Endodermal cell (in vitro differentiated cells): ENCODE results near the gene LRP5. TPM values are rescaled to one million over a fixed set of nuclear protein-coding genes. Genes with fewer than 3 reads are reported as not detected.
A peak's percentile ranks its signal among the peaks of the same experiment; 100 is the strongest.

Experiments
- DNase-seq: peaks from one replicate; pipeline ENCODE4 v3.0.0-alpha.2; 2017
- H3K27ac ChIP-seq: 2 replicates; pipeline ENCODE4 v1.5.1; 2013; ENCODE audit warnings: mild to moderate bottlenecking, low read depth, low read length, moderate library complexity
- H3K27me3 ChIP-seq: 2 replicates; pipeline ENCODE4 v1.6.1; 2013; ENCODE audit warnings: mild to moderate bottlenecking, low read length, moderate library complexity; ENCODE audit not compliant: insufficient read depth, control insufficient read depth, poor library complexity, severe bottlenecking
- H3K36me3 ChIP-seq: 2 replicates; pipeline ENCODE4 v1.7.0; 2013; ENCODE audit warnings: mild to moderate bottlenecking, low read length, moderate library complexity; ENCODE audit not compliant: control insufficient read depth, insufficient read depth
- H3K4me1 ChIP-seq: one replicate; pipeline ENCODE4 v1.7.0; 2013; ENCODE audit warnings: low read length; ENCODE audit not compliant: control insufficient read depth, insufficient read depth
- H3K4me3 ChIP-seq: 2 replicates; pipeline ENCODE4 v1.5.1; 2013; ENCODE audit warnings: mild to moderate bottlenecking, low read length, moderate library complexity
- H3K9ac ChIP-seq: 2 replicates; pipeline ENCODE4 v1.6.1; 2013; ENCODE audit warnings: mild to moderate bottlenecking, low read length, moderate library complexity; ENCODE audit not compliant: poor library complexity, severe bottlenecking; ENCODE audit errors: extremely low read depth
- H3K9me3 ChIP-seq: 2 replicates; pipeline ENCODE4 v1.6.1; 2013; ENCODE audit warnings: mild to moderate bottlenecking, low read length, moderate library complexity; ENCODE audit not compliant: control insufficient read depth
- H3K27ac Mint-ChIP-seq: 2 replicates; pipeline ENCODE4 v1.8.0; 2020; ENCODE audit warnings: mixed read lengths
- H3K27me3 Mint-ChIP-seq: 2 replicates; pipeline ENCODE4 v1.8.0; 2021; ENCODE audit warnings: mild to moderate bottlenecking, mixed read lengths; ENCODE audit not compliant: insufficient read depth
- H3K36me3 Mint-ChIP-seq: 2 replicates; pipeline ENCODE4 v1.8.0; 2020; ENCODE audit warnings: low read depth, mixed read lengths
- H3K4me1 Mint-ChIP-seq: 2 replicates; pipeline ENCODE4 v1.8.0; 2020; ENCODE audit warnings: mixed read lengths
- H3K4me3 Mint-ChIP-seq: 2 replicates; pipeline ENCODE4 v1.8.0; 2020; ENCODE audit warnings: mild to moderate bottlenecking, moderate library complexity, mixed read lengths
- H3K9me3 Mint-ChIP-seq: 2 replicates; pipeline ENCODE4 v1.8.0; 2020; ENCODE audit warnings: mild to moderate bottlenecking, mixed read lengths
- WGBS, 2 experiments: methylation state at CpG; one replicate each; pipeline versions ENCODE4 v1.1.5 to v1.1.7; 2013; ENCODE audit warnings: missing lambda C conversion rate in 2 of 2, mixed read lengths in 1 of 2; ENCODE audit not compliant: insufficient coverage in 1 of 2, insufficient read length in 1 of 2; 5-methylcytosine and 5-hydroxymethylcytosine counted together
- total RNA-seq, 2 donors: library from RNA; stranded (reverse); fragmentation: NEBNext Ultra II Directional in 1 of 2; extraction: Animal tissue kit (Norgen Biotek cat#: 25700) in 1 of 2; gene quantifications; 2 replicates in 1 of 2; 3 replicates in 1 of 2; pipeline ENCODE4 v1.2.1, GENCODE V29; 2021
- TF ChIP-seq, protein P1 (sequence below): fragments of 200-600 bp; sonication (generic); conservative IDR thresholded peaks from 2 replicates; pipeline ENCODE4 v1.5.0; 2021; ENCODE audit warnings: antibody characterized with exemption, mild to moderate bottlenecking

The LRP5 gene
- total RNA-seq, 2 donors from 2014 or later = 58.2 to 64.1 TPM

DNA sequence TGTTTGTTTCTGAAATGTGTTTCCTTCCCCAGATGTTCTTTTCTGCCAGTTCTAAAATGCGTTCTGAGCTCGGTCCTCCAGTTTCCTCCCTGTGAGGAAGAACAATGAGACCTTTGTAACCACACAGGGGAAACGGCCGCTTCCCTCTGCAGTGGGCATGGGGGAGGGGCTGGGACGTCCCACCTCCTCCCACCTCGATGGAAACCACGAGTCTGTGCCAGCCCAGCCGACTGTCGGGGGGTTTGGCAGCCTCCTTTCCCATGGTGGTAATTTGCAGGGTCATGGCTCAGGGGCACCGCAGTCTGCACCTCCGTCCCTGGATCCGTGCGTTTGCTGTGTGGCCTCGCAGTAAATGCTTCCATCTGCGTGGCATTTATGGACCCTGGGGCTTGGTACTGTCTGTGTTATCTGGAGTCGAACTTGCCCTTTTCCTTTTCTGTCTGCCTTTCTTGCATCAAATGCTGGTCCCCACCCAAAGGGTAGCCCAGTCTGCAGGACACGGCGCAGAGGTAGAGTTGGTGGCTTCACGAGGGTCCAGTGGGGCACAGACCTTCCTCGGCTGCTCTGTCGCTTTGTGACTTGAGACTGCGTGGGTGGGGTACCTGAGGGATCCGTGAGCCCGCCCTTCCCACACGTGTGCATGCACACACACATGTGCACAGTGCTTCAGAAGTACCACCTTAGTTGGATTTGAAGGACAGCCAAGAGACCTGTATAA is 16.1 kb downstream of the LRP5 start:
- peak; percentile 79 for DNase-seq
- H3K27me3 ChIP-seq = no peaks in the 10 kb centered on the region
- H3K9me3 Mint-ChIP-seq = no peaks in the 10 kb centered on the region
- WGBS, 2 experiments = 55 to 63% methylated on average over 11 to 25 of the region's 25 CpGs
- no peaks in the 10 kb centered on the region for H3K27me3 Mint-ChIP-seq
- H3K4me1 Mint-ChIP-seq = peaks cover 44% of the 10 kb centered on the region
- H3K4me3 ChIP-seq = peak overlapping the region; percentile 24
- peak overlapping the region; percentile 27 for H3K4me3 Mint-ChIP-seq
- no peaks in the 10 kb centered on the region for H3K9me3 ChIP-seq
- peak overlapping the region; percentile 77 for H3K27ac Mint-ChIP-seq
- no peak overlapping the region for H3K9ac ChIP-seq
- H3K36me3 ChIP-seq = no peaks in the 10 kb centered on the region
- no peaks in the 10 kb centered on the region for H3K36me3 Mint-ChIP-seq
- TF ChIP-seq, protein P1, sequence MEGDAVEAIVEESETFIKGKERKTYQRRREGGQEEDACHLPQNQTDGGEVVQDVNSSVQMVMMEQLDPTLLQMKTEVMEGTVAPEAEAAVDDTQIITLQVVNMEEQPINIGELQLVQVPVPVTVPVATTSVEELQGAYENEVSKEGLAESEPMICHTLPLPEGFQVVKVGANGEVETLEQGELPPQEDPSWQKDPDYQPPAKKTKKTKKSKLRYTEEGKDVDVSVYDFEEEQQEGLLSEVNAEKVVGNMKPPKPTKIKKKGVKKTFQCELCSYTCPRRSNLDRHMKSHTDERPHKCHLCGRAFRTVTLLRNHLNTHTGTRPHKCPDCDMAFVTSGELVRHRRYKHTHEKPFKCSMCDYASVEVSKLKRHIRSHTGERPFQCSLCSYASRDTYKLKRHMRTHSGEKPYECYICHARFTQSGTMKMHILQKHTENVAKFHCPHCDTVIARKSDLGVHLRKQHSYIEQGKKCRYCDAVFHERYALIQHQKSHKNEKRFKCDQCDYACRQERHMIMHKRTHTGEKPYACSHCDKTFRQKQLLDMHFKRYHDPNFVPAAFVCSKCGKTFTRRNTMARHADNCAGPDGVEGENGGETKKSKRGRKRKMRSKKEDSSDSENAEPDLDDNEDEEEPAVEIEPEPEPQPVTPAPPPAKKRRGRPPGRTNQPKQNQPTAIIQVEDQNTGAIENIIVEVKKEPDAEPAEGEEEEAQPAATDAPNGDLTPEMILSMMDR = no peak
- H3K27ac ChIP-seq = peak overlapping the region; percentile 86
- peaks cover 13% of the 10 kb centered on the region for H3K4me1 ChIP-seq

DNA sequence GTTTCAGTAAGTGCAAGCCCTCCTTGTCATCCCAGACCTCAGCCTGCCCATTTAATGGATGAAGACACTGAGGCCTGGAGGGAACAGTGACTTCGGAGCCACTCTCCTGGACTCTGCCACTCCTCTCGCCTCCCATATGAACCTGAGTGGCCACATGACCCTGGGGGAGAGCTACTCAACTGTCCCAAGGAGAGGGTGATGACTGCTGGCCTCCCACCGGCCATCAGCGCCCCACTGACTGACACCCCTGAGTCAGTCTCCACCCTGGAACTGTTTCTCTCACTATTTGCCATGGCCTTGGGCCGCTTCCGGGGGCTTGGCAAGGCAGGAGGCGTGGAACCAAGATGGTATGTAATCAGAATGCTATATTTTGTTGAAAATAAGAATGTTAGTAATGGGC is 17.1 kb downstream of the LRP5 start:
- DNase-seq = no peak
- H3K36me3 ChIP-seq = no peaks in the 10 kb centered on the region
- H3K36me3 Mint-ChIP-seq = peaks cover 5% of the 10 kb centered on the region
- no peaks in the 10 kb centered on the region for H3K27me3 Mint-ChIP-seq
- peak overlapping the region; percentile 44 for H3K27ac ChIP-seq
- H3K4me1 Mint-ChIP-seq = peaks cover 44% of the 10 kb centered on the region
- peak overlapping the region; percentile 77 for H3K27ac Mint-ChIP-seq
- WGBS, 2 experiments = 90 to 96% methylated on average over 2 to 7 of the region's 7 CpGs
- no peak overlapping the region for H3K9ac ChIP-seq
- H3K4me1 ChIP-seq = peaks cover 13% of the 10 kb centered on the region
- H3K4me3 ChIP-seq = no peak overlapping the region
- no peaks in the 10 kb centered on the region for H3K9me3 Mint-ChIP-seq
- H3K27me3 ChIP-seq = no peaks in the 10 kb centered on the region
- no peaks in the 10 kb centered on the region for H3K9me3 ChIP-seq
- TF ChIP-seq, protein P1 = no peak
- H3K4me3 Mint-ChIP-seq = no peak overlapping the region

DNA sequence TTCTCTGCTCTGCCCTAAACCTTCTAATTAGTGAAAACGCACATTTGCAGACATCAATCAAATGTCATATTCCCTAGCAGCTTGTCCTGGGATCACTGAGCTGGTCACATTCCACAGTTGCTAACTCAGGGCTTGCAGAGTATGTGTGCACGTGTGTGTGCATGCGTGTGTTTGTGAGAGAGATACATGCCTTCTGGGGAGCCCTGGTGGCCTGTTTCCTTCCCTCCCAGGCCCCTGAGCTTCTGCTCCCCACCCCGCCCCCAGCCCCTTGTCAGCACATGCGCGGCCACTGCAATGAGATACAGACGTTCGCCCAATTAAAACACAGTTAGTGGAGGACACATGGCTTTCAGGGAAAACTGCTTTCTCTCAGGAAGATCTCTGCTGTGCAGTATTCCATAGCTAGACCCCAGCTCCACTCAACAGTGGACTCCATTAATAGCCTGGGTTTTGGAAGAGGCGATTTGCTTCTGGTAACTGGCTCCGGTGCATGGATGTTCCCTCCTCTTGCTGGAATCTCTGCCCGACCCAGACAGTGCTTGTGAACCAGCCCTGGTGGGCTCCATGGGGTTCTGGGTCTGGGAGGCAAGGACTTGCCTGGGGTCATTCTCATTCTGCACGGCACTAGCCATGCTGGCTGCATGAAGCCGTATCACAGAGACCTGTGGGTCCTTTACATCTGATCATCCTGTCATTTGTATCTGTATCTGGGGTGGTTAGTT is 17.7 kb downstream of the LRP5 start:
- Histone ChIP-seq H3K9ac (no peak overlapping the region), H3K4me1 (peaks cover 13% of the 10 kb centered on the region), H3K27ac (peak overlapping the region; percentile 44), H3K4me3 (no peak overlapping the region), H3K36me3 (no peaks in the 10 kb centered on the region), H3K9me3 (no peaks in the 10 kb centered on the region), H3K27me3 (no peaks in the 10 kb centered on the region)
- peak overlapping the region; percentile 77 for H3K27ac Mint-ChIP-seq
- H3K4me1 Mint-ChIP-seq = peaks cover 41% of the 10 kb centered on the region
- H3K9me3 Mint-ChIP-seq = no peaks in the 10 kb centered on the region
- H3K4me3 Mint-ChIP-seq = no peak overlapping the region
- 86 to 87% methylated on average over 9 to 13 of the region's 13 CpGs for WGBS, 2 experiments
- peak; percentile 61 for DNase-seq
- TF ChIP-seq, protein P1 = no peak
- H3K36me3 Mint-ChIP-seq = peaks cover 5% of the 10 kb centered on the region
- H3K27me3 Mint-ChIP-seq = no peaks in the 10 kb centered on the region
